Hematopoietic multipotent progenitor cell treated with erythropoietin and hydrocortisone succinate and interleukin-3 and kit ligand, for 17 days (in vitro differentiated cells): ENCODE results near the gene KLF16.

Experiments
- DNase-seq: peaks from one replicate; pipeline ENCODE4 v3.0.0-alpha.2; 2015; ENCODE audit warnings: low spot score

KLF16 gene

DNA sequence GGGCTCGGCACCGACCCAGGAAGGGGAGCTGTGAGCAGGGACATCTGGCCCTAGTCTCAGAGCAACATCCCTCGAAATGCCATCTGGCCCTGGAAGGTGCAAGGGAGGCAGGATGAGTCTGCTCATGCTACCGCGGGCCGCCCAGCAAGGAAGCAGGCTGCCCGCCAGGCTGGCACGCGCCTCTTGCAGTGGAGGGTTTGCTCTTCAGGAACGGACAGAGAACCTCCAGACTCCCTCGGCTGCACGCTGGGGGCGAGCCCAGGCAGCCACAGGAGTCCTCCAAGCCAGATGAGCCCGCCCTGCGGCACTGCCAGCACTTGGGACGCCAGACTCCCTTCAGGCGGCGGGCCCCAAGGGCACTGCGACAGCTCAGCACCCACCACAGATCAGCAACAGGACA is 41.2 kb downstream of the KLF16 start:
- DNase-seq, result no peak

DNA sequence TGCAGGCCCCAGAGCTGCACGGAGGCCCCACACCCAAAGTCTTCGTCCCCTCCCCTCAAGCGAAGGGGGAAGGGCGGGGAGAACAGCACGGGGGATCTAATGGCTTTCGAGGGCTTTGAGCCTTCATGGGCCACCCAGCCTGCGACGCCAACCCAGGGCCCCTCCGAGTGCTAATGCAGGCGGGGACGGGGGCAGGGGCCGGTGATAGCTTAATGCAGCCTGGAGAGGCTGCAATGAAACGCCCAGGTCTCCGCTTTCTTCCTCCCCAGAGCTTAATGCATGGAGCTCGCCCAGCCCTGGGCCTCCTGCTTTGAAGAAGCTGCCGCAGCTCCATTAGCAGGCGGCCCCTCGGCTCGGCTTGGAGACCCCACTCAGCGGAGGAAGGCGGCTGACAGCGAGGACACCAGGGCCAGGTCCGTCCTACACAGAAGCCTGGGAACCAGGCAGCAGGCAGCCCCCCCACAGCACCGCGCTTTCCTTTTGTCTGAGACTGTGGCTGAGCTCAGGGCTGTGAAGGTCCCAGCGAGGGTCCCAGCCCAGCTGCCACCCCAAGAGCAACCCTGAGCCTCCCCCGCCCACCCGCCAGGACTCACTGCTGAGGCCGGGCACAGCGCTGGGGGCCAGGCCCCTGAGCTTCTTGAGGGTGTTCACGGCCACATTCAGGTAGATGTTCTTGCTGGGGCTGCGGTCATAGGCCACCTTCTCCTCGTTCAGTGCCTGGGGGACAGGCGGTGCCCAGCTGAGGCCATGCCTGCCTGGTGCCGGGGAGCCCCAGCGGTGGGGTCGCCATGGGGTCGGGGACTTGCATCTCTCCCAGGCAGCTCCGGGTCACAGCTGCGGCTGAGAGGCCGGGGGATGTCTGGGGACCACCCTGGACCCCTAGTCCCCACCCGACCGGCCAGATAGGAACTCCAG is 43.8 kb downstream of the KLF16 start:
- no peak for DNase-seq

DNA sequence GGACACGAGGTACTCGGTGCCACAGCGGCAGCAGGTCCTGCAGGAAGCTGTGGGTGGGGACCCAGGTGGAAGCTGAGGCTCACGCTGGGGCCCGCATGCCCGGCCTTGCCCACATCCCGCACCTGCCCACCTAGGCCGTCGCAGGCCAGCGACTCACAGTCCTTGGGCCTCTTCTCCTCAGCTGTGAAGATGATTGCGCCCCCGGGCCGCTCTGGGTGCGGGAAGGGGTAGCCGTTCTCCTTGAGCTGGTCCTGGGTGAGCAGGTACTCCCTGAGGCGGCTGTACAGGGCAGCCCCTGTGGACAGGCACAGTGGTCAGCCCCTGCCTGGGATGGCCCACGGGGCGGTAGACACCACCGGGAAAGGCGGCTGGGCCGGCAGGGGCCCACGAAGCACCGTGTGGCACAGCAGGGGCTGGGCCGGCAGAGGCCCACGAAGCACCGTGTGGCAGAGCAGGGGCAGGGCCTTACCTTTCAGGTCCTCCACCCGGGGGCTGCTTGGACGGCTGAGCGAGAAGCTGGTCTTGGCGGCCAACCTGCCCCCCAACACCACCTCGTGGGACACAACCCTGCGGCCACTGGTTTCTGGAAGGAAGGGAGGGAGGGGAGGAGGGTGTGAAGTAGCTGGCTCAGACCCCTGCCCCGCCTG is 44.7 kb downstream of the KLF16 start:
- DNase-seq, result no peak

- DNase-seq, result no peak
Measured at GRCh38 chr19:1817553-1818179, 45.7 kb downstream of the KLF16 start.

GRCh38 chr19:1816530-1817298 is 46.7 kb downstream of the KLF16 start:
- no peak for DNase-seq

GRCh38 chr19:1815605-1816529 is 47.5 kb downstream of the KLF16 start:
- DNase-seq, result no peak

DNA sequence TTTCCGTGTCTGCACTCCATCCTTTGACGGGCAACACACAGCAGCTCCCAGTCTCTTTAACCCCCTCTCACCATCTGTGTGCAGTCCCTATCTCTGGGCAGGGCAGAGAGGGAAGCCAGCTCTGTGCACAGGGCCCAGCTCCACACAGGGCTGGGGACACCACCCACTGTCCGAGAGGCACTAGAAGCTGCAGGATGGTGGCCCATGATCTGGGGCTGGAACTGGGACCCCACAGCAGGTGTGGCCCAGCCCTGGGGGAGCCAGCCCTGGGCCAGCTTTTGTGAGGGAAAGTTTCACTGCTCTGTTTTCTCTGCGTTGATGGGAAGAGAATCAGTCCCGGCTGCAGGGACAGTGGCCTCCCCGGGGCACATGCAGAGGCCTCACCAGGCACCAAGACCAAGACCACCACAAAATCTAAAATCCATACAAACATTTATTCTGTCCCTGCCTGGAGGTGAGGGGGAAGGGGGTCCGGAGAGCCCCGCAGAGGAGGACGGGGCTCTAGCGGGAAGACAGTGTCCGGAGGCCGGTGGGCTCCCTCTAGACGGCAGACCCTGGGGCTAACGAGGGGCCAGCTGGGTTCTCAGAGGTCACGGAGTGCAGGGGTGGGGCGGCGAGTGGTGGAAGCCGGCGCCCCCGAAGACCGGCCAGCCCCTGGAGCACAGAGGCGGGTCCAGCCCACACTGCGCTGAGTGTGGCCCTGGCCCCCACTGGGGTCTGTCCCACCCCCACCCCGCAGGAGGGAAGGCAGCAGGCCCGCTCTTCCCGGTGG is 48.4 kb downstream of the KLF16 start:
- no peak for DNase-seq

- DNase-seq, result no peak
Measured at GRCh38 chr19:1814391-1814790, 49.0 kb downstream of the KLF16 start.

- no peak for DNase-seq
Measured at GRCh38 chr19:1813192-1814182, 49.9 kb downstream of the KLF16 start.

GRCh38 chr19:1812426-1813191 is 50.8 kb downstream of the KLF16 start:
- peak; percentile 89 for DNase-seq

GRCh38 chr19:1811942-1812425 is 51.4 kb downstream of the KLF16 start, which contains the start of gene ATP8B3:
Gene ATP8B3, minus strand, starts transcription at chr19:1812276. Its CDS starts 540 bp downstream, at chr19:1811736.
- DNase-seq, result no peak

DNA sequence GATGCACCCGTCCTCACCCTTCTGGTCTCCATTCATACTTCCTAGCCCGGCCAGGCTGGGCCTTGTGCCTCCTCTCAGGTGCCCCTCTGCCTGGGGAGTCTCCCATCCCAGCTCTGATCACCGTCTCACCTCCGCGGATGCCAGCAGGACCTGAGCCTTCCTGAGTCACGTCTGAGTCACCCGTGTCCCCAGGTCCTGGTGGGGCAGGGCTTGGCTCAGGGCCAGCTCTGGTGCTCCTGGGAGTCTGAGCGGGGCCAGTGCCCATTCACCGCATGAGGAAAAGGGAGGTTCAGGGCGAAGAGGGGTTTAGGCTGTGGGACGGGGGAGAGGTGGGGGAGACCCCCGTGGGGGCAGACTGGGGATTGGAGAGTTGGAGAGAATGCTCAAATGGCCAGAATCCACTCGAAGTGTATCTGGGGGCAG is 51.9 kb downstream of the KLF16 start:
- peak; percentile 92 for DNase-seq

- no peak for DNase-seq
Measured at GRCh38 chr19:1810439-1811160, 52.8 kb downstream of the KLF16 start.

GRCh38 chr19:1809678-1810077 is 53.7 kb downstream of the KLF16 start:
- DNase-seq, result no peak

- DNase-seq, result no peak
Measured at GRCh38 chr19:1808395-1808731, 55.0 kb downstream of the KLF16 start.

DNA sequence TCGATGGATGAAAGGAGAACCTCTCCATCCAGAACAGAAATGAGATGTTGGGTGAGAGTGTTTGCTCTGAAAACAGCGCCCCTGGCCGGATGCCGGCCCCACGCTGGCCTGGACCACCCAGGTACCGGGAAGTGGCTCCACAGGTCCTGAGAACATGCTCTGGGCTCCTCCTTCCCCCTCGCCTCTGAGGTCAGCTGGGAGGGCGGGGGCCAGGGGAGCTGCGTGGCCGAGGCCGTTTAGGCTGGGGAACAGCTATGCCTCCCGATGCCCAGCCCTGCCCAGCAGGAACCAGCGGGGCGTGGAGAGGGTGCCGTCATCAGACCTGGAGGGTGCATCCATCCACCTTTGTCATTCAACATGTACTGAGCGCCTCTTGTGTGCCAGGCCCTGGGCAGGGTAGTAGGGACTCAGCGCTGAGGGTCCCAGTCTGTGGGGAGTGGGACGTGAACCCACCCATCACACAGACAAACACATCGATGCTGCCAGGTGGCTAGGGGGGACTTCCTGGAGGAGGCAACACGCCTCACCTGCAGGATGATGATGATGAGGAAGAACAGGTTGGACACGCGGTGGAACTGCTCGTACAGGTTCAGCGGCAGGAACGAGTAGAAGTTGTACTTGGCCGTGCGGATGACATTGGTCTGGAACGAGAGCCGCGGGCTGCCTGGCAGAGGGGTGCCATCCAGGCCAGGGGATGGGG is 55.5 kb downstream of the KLF16 start:
- no peak for DNase-seq
